ENCODE data around the gene NUDCD3. TPM values are rescaled to one million over a fixed set of nuclear protein-coding genes. Genes with fewer than 3 reads are reported as not detected.

Gene NUDCD3
- total RNA-seq, 1 donor from 2014 or later: 105 TPM

DNA sequence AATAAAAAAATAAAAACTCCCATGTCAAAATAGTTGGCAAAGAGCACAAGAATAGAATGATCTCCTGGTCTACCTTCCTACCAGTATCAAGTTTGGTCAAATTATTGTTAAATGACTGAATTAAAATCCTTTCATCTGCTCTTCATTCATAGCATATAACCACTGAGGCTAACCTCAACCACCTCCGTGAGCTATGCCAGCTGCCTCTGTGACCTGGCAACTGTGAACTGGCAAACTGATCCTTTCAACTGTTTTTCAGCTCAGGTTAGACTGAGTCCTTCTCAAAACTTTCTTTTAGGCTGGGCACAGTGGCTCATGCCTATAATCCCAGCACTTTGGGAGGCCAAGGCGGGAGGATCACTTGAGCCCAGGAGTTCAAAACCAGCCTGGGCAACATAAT lies 36.1 kb downstream of the NUDCD3 start:
- TF ChIP-seq CTCF (IDR thresholded peaks at IDR 0.05): no peak
- Mint-ChIP-seq H3K4me1 (ENCODE audit: low read depth) (peaks cover 6% of the 10 kb centered on the region), H3K36me3 (ENCODE audit: low read depth) (peaks cover 17% of the 10 kb centered on the region), H3K27me3 (ENCODE audit: low read depth) (no peaks in the 10 kb centered on the region), H3K4me3 (ENCODE audit: unreplicated experiment) (no peak overlapping the region), H3K27ac (ENCODE audit: unreplicated experiment) (no peak overlapping the region), H3K9me3 (ENCODE audit: low read depth) (peaks cover 2% of the 10 kb centered on the region)
- DNase-seq (ENCODE audit: low spot score): no peak

- no peak for DNase-seq (ENCODE audit: low spot score)
- H3K27ac Mint-ChIP-seq (ENCODE audit: unreplicated experiment): no peak overlapping the region
- no peak overlapping the region for H3K4me3 Mint-ChIP-seq (ENCODE audit: unreplicated experiment)
- H3K36me3 Mint-ChIP-seq (ENCODE audit: low read depth): peaks cover 22% of the 10 kb centered on the region
- TF ChIP-seq CTCF (IDR thresholded peaks at IDR 0.05): no peak
- peaks cover 22% of the 10 kb centered on the region for H3K4me1 Mint-ChIP-seq (ENCODE audit: low read depth)
- no peaks in the 10 kb centered on the region for H3K27me3 Mint-ChIP-seq (ENCODE audit: low read depth)
- H3K9me3 Mint-ChIP-seq (ENCODE audit: low read depth): peaks cover 2% of the 10 kb centered on the region
These were observed 39.3 kb downstream of the NUDCD3 start for GRCh38 chr7:44451123-44451522.

DNA sequence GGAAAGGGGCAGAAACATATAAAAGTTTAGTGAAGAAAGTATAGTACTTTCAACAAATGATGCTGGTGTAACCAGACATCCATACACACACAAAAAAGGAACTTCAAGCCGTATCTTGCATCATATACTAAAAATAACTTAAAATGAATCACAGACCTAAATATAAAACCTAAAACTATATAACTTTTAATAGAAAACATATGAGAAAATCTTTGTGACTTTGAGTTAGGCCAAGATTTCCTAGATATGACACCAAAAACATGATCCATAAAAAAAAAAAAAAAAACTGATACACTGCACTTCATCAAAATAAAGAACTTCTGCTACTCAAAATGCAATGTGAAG lies 40.9 kb downstream of the NUDCD3 start:
- Mint-ChIP-seq H3K36me3 (ENCODE audit: low read depth) (peaks cover 22% of the 10 kb centered on the region), H3K27ac (ENCODE audit: unreplicated experiment) (peak overlapping the region; percentile 92), H3K27me3 (ENCODE audit: low read depth) (no peaks in the 10 kb centered on the region), H3K4me3 (ENCODE audit: unreplicated experiment) (no peak overlapping the region), H3K9me3 (ENCODE audit: low read depth) (peaks cover 2% of the 10 kb centered on the region), H3K4me1 (ENCODE audit: low read depth) (peaks cover 23% of the 10 kb centered on the region)
- no peak for DNase-seq (ENCODE audit: low spot score)
- TF ChIP-seq CTCF (IDR thresholded peaks at IDR 0.05): no peak

DNA sequence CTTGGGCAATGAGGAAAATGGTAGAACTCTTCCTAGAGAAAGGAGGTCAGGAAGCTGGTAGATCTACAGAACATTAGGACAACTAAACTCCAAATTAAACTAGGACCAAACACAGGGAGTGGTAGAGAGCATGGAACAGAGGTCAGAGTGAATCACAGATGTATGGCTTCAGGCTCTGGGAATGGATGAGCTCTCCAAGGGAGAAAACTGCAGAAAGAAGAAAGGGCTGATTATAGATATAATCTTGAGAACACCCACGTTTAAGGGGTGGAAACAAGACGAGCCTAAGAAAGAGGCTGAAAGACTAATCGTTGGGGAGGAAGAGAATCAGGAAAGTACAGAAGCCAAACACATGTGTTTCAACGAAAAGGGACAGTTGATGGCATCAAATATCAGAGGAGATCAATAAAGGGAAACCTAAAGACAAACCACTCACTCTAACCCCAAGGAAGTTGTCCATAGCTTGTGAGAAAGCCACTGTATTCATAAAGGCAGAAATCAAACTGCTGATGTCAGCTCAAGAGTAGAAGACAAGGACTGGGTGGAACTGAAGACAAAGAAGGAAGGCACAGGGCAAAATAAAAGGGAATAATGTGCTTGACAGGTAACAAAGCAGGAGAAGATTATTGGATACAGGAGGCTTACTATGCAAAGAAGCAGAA lies 41.4 kb downstream of the NUDCD3 start:
- H3K9me3 Mint-ChIP-seq (ENCODE audit: low read depth): peaks cover 2% of the 10 kb centered on the region
- peaks cover 19% of the 10 kb centered on the region for H3K36me3 Mint-ChIP-seq (ENCODE audit: low read depth)
- TF ChIP-seq CTCF (IDR thresholded peaks at IDR 0.05): no peak
- peaks cover 23% of the 10 kb centered on the region for H3K4me1 Mint-ChIP-seq (ENCODE audit: low read depth)
- H3K27me3 Mint-ChIP-seq (ENCODE audit: low read depth): no peaks in the 10 kb centered on the region
- no peak overlapping the region for H3K4me3 Mint-ChIP-seq (ENCODE audit: unreplicated experiment)
- no peak for DNase-seq (ENCODE audit: low spot score)
- H3K27ac Mint-ChIP-seq (ENCODE audit: unreplicated experiment): peak overlapping the region; percentile 89

DNA sequence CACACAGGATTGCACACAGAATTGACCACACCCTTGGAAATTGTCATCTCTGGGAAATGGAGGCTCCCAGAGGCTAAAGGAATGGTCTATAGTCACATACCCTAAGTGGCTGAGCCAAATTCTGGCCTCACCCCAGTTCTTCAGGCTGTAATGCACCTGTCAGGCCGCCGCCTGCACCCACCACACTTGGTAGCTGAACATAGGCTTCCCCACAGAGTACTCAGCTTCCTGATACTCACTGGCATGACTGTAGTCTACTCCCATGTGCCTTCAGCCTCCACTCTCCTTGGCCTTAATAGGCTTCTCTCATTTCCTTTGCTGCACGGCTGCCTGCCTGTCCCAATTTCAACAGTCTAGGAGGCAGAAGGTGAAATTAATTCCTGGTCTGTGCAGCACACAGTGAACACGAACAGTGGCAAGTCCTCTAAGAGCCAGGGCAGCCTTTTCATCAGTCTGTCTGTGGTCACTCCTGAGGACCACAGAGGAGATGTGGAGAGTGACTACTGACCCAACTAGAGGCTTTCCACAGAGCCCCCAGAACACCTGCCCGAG lies 42.5 kb downstream of the NUDCD3 start:
- peaks cover 19% of the 10 kb centered on the region for H3K36me3 Mint-ChIP-seq (ENCODE audit: low read depth)
- H3K4me1 Mint-ChIP-seq (ENCODE audit: low read depth): peaks cover 23% of the 10 kb centered on the region
- DNase-seq (ENCODE audit: low spot score): no peak
- H3K4me3 Mint-ChIP-seq (ENCODE audit: unreplicated experiment): no peak overlapping the region
- no peak for TF ChIP-seq CTCF (IDR thresholded peaks at IDR 0.05)
- H3K9me3 Mint-ChIP-seq (ENCODE audit: low read depth): peaks cover 2% of the 10 kb centered on the region
- H3K27me3 Mint-ChIP-seq (ENCODE audit: low read depth): no peaks in the 10 kb centered on the region
- peak overlapping the region; percentile 2 for H3K27ac Mint-ChIP-seq (ENCODE audit: unreplicated experiment)

Data from chondrocyte (in vitro differentiated cells).